Activated T-helper 1 cell treated with anti-CD3 and anti-CD28 coated beads, Interleukin-2, amount 50 U/mL, for 16 hours (primary cell): ENCODE results near the gene SDS.

ENCODE experiments used
- DNase-seq, 2 donors: peaks; one replicate each; pipeline ENCODE4 v3.0.0-alpha.2; 2020; ENCODE audit warnings: low read depth in 1 of 2, low spot score in 1 of 2

Gene SDS

DNA sequence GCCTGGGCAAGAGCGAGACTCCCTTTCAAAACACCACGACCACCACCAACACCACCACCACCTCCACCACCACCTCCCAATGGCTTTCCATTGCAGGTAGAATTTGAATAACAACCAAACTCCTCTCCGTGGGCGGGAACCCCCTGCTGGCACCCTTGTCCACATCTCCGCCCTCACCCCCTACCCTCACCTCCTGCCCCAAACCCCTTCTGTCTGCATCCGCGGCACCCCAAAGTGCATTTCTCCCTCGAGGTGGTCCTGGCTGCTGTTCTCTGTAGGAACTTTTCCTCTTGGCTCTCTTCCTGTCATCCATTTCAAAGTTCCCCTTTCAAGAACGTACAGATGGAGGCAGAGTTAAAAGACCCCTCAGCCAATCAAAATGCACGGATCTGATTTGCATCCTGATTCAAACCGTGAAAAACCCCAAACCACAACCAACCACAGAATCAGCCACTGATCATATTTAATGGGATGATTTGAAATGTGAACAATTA lies 22.3 kb upstream of the SDS start:
- no peak for DNase-seq

DNA sequence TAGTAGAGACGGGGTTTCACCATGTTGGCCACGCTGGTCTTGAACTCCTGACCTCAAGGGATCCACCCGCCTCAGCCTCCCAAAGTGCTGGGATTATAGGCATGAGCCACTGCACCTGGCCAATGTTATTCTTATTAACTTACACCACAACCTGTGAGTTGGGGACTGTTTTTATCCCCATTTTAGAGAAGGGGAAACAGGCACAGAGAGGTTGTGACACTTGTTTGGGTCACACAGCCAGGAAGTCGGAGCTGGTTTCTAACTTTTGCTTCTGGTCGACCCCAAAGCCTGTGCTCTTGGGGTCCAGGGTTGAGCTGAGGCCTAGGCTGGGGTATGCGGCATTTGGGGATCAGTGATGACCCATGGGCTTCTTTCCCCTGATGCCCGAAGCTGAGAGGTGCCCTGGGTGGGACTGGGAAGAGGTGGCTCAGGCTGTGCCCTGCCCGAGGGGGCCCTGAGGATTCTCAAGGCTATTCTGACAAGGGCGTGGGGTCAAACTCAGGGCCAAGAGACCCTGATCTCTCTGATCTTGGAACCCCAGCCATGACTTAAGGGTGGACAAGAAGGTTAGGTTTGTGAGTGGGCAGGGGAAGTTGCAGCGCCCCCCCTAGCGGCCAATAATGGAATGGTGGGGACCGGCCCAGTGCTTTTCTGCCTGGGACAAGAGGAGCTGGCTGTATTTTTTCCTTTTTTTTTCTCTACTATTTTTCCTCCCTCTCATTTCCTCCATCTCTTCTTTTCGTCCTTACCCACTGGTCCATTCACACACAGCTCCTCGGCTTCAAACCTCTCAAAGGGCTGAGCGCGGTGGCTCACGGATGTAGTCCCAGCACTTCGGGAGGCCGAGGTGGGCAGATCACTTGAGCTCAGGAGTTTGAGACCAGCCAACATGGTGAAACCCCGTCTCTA lies 21.5 kb upstream of the SDS start:
- peak; percentile 19 to 32 for DNase-seq

DNA sequence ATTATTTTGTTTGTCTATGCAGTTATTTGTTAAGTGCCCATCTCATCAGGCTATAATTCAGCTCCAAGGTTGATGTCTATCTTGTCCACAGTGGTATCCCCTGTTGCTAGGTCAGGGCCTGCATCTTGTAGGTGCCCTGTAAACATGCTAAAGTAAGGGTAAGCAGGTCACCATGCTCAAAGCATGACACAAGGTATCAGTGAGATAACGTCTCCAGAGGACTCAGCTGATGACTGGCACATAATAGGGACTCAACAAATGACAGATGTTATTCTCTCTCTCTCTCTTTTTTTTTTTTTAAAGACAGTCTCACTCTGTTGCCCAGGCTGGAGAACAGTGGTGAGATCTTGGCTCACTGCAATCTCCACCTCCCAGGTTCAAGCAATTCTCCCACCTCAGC lies 20.8 kb upstream of the SDS start:
- DNase-seq = no peak

DNA sequence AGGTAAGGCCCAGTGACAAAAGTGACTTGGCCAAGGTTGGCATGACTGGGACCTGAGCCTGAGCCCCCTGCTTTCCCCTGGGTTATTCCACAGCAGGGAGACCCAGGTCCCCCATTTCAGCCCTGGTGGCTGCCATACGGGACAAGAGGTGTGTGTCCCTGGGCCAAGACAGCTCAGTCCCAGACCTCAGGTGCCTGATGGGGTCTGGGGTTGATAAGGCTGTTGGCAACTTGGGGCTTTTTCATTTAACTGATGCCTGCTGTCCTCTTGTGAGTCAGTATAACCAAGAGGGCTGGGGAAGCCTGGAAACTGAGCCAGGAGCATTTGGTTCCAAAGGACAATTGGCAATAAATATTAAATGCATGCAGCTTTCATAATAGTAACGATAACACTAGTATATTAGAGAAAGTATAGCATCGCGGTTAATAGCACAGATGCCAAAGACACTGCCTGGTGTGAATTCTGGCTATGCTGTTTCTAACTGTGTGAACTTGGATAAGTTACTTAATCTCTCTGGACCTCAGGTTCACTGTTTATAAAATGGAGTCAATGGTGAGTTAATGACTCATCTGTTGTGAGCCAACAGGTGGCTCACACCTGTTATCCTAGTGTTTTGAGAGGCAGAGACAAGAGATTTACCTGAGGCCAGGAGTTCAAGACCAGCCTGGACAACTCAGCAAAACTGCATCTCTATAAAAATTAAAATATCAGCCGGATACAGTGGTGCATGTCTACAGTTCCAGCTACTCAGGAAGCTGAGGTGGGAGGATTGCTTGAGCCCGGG lies 19.4 kb upstream of the SDS start:
- no peak for DNase-seq

DNA sequence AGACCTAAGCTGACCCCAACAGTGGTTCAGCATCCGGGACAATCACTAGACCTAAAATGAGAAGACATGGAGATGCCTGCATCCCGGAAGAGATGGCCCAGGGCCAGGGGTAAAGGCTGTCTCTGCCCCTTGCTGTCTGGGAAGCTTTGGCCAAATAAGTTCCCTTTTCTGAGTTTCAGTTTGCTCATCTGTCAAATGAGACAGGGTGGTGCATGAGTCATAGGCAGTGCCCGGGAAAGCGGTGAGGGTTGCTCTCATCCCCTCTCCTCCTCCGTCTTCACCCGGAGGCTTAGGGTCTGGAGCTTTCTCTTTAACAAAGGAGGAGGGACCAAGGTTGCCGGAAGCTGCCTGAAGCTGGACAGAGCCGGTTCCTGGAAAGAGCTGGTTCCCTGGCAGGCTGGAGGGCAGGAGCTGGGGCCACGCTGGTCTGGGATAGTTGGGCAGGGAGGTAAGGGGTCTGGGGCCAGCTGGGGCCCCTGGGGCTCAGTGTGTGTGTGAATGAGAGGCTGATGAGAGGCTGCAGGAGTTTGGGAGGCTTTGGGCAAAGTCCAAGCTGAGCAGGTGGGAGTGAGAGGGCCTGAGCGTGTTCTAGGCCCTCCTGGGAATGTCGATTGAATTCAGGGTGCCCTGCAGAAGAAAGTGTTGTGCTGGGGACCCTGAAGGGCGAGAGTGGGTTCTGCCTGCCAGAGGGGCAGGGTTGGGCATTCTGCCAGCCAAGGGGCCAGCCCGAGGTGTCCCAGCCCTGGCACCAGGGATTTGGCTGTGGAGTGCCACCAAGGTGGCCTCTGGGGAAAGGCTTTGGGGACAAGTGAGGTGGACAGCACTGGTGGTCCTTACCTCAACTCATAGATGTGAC lies 18.6 kb upstream of the SDS start, which contains the start of gene SDSL:
Gene SDSL, plus strand, starts transcription at position 351 of the 856 bp plus-strand sequence. CDS start 5,603 bp downstream, outside the sequence.
- DNase-seq = no peak

DNA sequence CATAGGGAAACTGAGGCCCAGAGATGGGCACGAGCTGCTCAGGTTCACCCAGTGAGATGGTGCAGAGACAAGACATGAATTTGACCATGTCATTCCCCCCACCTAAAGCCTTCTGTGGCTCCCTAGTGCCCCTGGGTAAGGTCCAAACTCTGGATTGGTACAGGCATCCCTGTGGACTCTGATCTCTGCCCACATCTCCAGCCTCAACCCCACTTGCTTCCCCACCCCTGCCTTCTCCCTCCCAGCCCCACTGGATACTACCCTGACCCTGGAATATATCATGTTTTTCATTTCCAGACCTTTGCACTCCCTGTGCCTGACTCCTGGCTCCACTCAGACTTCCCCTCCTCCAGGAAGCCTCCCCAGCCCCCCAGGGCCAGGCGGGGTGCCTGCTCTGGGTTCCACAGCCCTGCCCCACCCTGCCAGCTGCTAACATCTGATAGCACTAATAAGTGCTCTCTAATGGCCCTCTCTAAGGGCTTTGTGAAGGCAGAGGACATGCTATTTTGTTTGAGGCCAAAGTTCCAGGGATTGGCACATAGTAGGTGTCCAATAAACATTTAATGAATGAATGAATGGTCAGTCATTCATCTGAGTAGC lies 17.4 kb upstream of the SDS start:
- no peak for DNase-seq

DNA sequence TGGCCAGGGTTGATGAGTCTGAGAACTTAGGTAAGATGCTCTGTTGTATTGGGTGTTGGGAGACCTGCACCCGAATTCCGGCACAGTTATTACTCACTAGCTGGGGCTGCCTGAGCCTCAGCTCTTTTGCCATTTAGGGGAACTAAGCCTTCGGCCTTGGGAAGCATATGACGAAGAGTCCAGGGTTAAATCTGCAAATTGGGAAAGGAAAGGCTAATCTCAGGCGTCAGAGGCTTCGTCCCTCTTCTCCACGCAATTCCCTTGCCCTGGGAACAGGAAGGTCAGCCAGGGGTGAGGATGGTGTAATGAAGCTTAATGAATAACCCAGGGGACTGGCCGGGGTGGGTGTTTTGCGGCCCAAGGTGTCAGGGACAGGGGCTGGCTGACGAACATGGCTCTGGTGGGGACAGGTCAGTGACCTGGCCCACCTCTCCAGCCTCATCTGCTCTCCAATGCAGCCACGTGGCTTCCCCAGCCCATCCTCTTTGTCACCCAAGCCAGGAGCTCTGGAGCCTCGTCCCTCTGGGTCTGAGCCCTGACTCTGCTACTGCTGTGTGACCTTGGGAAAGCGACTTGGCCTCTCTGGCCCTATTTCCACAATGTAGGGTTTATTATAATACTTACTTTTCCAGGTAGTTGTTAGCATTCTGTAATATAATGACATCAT lies 14.7 kb upstream of the SDS start:
- no peak for DNase-seq

DNA sequence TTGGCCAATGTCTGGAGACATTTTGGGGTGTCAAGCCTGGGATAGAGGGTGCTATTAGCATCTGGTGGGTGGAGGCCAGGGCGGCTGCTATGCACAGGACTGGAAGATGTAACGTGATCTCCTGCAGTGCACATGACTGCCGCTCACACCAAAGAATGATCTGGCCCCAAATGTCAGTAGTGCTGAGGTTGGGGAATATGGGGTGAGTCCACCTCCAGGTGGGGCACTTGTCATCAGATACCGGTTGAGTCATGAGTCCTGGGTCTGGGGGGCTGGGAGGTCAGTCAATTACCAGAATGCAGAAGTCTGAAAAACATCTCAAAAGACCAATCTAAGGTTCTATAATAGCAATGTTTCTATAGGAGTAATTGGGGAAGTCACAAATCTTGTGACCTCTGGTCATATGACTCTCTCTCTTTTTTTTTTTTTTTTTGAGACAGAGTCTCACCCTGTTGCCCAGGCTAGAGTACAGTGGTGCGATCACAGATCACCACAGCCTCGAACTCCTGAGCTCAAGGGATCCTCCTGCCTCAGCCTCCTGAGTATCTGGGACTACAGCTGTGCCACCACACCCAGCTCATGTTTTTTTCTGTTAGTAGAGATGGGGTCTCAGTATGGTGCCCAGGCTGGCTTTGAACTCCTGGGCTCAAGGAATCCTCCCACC lies 12.5 kb upstream of the SDS start:
- DNase-seq = no peak

DNA sequence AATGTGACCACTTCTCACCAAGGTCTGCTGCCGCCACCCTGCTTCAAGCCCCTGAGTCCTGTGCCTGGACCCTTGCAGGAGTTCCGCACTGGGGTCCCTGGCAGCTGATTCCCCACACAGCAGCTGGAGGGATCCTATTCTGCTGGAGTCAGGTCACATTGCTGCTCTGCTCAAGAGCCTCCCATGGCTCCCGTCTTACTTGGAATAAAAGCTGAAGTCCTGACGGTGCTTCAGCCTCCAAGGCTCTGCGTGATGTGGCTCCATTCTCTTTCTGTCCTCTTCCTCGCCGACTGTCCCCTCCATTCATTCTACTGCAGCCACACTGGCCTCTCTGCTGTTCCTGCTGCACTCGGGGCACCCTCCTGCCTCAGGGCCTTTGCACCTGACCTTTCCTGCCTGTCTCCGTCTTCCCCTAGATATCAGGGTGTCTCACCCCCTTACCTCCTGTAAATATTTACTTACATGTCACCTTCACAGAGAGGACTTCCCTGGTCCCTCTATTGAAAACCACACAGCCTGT lies 10.9 kb upstream of the SDS start:
- no peak for DNase-seq

DNA sequence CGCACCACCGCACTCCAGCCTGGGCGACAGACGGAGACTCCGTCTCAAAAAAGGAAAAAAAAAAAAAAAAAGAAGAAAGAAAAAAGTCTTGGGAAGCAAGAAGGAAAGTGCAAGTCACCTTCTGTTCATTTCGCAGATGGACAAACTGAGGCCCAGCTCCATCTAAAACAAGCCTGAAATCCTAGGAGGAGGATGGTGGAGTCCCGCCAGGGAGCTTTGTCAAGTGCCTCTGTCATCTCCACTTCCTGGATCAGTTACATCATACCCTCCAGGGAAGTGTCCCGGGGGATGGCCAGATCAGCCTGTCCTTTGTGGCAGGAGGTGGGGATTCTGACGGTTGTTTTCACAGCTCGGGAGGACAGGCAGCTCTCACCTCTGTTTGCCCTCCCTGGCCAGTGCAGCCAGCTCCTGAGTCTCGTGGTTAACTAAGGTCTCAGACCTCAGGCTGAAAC lies 9.8 kb upstream of the SDS start:
- DNase-seq = no peak

DNA sequence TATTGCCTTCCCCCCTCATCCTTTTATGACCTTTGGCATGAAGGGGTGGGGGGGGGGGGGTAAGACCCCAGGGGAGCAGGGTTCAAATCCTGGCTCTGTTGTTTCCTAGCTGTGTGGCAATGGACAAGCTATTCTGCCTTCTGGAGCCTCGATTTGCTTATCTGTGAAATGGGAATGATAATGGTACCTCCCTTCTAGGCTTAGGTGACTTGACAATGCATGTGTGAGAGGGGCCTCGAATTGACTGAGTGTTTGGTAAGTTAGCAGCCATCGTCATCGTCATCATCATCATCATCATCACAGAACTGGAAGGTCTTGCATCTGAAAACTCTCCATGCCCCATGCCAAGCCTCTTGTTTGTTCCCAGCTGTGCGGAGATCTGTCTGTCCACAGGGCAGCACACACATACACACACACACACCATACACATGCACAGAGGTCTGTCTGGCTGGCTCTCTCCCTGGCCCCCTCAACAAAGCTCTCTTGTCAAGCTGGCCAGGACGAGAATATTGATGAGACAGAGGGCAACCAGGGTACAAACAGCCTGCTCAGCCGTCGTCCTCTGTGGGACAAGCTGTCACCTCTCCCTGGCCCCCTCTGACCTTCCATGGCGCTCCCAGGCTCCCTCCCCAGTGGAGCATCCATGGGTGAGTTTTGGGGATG lies 5.9 kb upstream of the SDS start:
- DNase-seq = no peak

DNA sequence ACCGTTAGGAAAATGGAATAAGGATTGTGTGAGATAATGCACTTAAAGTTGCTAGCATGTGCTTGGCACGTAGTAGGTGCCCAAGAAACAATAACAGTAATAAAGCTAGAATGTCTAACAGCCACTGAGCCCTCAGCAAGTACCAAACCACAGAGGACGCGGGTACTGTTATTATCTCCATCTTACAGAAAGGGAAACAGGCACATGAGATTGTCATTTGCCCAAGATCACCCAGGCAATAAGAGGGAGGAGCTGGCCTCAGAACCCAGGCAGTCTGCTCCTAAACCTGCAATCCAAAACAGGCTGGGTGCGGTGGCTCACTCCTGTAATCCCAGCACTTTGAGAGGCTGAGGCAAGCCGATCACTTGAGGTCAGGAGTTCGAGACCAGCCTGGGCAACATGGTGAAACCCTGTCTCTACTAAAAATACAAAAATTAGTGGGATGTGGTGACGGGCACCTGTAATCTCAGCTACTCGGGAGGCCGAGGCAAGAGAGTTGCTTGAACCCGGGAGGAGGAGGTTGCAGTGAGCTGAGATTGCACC lies 5.1 kb upstream of the SDS start:
- no peak for DNase-seq

DNA sequence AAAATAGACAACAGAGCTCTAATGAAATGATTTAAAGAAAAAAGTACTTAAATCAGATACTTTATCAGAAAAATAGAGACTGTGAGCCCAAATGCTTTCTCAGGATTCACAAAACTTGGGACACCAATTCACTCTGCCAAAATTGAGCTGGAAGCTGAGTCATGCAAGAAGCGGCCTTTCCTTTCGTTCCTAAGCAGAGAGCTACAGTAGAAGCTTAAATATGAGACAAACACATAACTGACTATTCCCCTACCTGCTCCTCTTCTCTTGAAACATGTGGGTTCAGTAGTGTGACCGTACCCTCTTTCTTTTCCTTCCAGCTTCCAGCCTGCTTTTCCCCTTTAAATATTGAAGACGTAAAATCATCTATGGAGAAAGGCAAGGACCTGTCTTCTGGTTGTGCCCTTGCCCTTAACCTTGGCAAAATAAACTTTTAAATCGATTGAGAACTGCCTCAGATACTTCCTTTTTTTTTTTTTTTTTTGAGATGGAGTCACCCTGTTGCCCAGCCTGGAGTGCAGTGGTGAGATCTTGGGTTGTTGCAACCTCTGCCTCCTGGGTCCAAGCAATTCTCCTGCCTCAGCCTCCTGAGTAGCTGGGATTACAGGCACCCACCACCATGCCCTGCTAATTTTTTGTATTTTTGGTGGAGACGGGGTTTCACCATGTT lies 4.4 kb upstream of the SDS start:
- DNase-seq = no peak

DNA sequence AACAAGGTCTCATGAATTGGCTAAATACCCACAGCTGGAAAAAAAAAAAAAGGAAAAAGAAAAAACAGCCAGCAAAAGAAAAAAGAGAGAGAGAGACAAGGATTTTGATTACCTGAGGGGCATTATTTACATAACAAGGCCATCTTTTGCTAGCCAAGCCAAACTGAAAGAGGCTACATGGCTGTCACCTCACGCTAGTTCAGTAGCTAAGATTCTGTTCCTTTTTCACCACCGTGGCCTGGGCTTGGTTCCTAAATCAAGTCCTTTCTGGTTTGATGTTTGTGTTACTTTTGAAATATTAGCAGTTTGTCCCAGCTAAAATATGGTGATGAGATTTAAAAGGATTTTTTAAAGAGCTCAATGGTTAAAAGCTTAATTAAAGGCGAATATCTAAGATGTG lies 2.0 kb upstream of the SDS start:
- DNase-seq = no peak

DNA sequence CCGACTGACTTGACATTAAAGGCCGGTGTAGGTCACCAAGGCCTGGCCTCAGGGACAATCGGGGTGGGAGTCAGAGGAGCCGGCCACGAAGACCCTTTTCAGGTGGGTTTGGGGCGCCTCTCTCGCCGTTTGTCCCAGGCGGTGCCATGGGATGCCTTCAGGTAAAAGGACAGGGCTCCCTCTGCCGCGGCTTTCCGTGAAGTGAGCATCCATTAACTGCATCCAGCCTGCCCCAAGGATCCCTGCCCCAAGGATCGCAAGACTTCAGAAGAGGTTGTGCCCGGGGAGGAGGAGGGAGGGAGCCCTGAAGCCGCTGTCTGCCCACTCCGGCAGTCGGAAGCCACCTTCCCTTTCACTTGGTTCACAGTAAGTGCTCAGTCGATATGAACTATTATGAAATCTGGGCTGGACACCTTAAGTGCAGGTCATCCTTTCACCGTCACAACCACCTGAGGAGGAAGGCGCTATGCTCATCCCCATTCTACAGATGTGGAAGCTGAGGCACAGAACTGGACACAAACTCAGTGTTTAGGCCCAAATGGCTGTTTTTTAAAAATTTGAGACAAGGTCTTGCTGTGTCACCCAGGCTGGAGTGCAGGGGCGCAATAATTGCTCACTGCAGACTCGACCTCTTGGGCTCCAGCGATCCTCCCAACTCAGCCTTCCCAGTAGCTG lies 964 bp downstream of the SDS start:
- no peak for DNase-seq

DNA sequence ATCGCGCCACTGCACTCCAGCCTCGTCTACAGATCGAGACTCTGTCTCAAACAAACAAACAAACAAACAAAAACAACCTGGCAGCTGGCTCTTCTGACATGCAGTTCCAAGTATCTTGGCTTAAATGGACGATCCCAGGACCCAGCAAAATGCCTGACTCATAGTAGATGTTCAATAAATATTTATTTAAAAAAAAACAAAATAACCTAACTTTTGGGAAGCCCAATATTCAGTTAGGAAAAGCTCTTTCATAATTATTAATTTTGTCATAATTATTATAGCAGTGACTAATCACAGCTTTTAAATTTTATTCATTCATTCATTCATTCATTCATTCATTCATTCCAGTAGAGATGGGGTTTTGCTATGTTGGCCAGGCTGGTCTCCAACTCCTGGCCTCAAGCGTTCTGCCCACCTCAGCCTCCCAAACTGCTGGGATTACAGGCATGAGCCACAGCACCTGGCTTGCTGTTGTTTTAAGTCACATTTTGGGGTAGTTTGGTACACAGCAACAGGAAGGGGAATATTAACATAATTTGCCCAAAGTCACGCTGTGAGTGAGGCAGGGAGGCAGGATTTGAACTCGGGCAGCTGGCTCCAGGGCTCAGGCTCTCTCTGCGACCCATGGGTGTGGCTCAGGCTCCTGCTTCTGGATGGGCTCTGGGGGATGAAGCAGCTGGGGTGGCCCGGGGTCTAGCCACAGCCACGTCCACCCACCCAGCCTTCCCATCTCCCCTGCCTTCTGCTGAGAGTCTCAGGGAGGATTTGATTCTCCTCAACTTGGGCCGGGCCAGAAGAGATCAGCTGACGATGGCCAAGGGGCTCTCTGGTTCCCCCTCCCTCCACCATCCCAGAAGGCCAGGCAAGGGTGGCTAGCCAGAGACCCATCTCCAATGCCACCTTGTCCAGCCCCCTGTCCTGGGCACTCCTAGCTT lies 2.4 kb downstream of the SDS start:
- DNase-seq = no peak
